ENCODE measurements around the gene SSBP3. TPM values are rescaled to one million over a fixed set of nuclear protein-coding genes. Genes with fewer than 3 reads are reported as not detected.

Gene SSBP3
- polyA plus RNA-seq, 1 of the 3 experiments (the other 2 are of a cell fraction) = 26.2 TPM

DNA sequence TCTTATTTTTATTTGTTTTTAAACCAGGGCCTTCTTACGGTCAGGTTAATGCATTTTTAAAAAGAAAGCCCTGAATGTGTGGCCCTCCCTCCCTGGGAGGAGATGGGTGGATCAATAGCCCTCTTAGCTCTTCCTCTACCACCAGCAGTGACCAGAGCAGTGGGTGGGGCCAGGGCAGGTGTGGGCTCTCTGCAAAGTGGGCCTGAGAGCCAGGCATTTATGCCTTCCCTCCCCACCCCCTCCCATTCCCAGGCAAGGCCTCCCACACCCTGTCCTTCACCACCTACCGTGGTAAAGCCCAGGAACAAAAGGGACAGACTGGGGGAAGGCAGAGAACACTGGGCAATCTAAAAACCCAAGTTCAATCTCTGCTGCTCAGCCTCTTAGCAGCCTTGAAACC is 63.9 kb downstream of the SSBP3 start (continued):
- no peak for TF ChIP-seq MXI1 (IDR thresholded peaks at IDR 0.05; ENCODE audit: low read depth, low read length)
- TF ChIP-seq RFX5 (IDR thresholded peaks at IDR 0.05; ENCODE audit: low read length) = no peak
- no peak for TF ChIP-seq RCOR1 (IDR thresholded peaks at IDR 0.05; ENCODE audit: low read length)

DNA sequence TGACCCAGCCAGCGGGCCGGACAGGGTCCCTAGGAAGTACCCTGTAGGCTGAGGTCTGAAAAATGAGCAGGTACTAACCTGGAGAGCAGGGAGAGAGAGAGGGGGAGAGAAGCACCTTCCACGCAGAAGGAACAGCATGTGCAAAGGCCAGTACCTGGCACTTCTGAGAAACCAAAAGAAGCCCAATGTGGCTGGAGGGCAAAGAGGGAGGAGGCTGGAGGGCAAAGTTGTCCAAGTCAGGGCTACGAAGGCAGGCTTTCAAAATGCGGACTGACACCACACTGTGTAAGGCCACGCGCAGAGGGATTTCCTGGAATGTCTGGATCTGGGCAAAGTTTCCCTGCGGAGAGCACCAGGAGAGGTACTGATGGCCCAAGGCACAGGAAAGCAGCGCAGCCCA is 64.4 kb downstream of the SSBP3 start:
- Histone ChIP-seq H3K79me2 (ENCODE audit: insufficient read depth) (peaks cover 5% of the 10 kb centered on the region; the same call in 1 of the 2 replicates), H3K4me1 (ENCODE audit: control insufficient read depth in 1 of 2, insufficient read depth in 2 of 2, low read depth in 1 of 2, low read length in 1 of 2) (peaks cover 0 to 39% of the 10 kb centered on the region in 2 experiments; a peak in 2 of 4 replicates), H3K36me3 (replicated peaks in 1 of 2; ENCODE audit: control insufficient read depth in 1 of 2, insufficient read depth in 2 of 2, low read length in 1 of 2) (no peaks in the 10 kb centered on the region), H3K27me3 (ENCODE audit: insufficient read depth) (no peaks in the 10 kb centered on the region), H3K9ac (no peak overlapping the region), H3K9me2 (no peaks in the 10 kb centered on the region), H3F3A (replicated peaks; ENCODE audit: insufficient read depth) (no peaks in the 10 kb centered on the region), H4K20me1 (ENCODE audit: insufficient read depth) (no peaks in the 10 kb centered on the region), H3K4me2 (no peak overlapping the region), H3K9me3 (no peaks in the 10 kb centered on the region), H2AFZ (ENCODE audit: low read depth) (no peak overlapping the region), H3K4me3 (ENCODE audit: low read depth in 2 of 2, low read length in 1 of 2) (no peak overlapping the region), H3K27ac (ENCODE audit: low read depth in 2 of 2, low read length in 1 of 2) (no peak overlapping the region)
- no peak for DNase-seq
- 89% methylated on average over 9 of the region's 9 CpGs for WGBS (ENCODE audit: low lambda C conversion rate)
- TF ChIP-seq SIN3A (IDR thresholded peaks at IDR 0.05; ENCODE audit: borderline replicate concordance, low read depth, low read length) (no peak), NFIC (IDR thresholded peaks at IDR 0.05; ENCODE audit: borderline replicate concordance) (no peak), RAD21 (IDR thresholded peaks at IDR 0.05; ENCODE audit: low read length) (no peak), YY1 (IDR thresholded peaks at IDR 0.05; ENCODE audit: low read depth) (no peak), RCOR1 (IDR thresholded peaks at IDR 0.05; ENCODE audit: low read length) (no peak), MEF2A (IDR thresholded peaks at IDR 0.05; ENCODE audit: borderline replicate concordance, low read depth) (no peak), MXI1 (IDR thresholded peaks at IDR 0.05; ENCODE audit: low read depth, low read length) (no peak), POLR2AphosphoS5 (IDR thresholded peaks at IDR 0.05; ENCODE audit: low read depth, low read length) (no peak), TCF12 (IDR thresholded peaks at IDR 0.05) (no peak)
- TF ChIP-seq, protein P1, sequence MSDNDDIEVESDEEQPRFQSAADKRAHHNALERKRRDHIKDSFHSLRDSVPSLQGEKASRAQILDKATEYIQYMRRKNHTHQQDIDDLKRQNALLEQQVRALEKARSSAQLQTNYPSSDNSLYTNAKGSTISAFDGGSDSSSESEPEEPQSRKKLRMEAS (IDR thresholded peaks at IDR 0.05; ENCODE audit: low read depth) = no peak
- TF ChIP-seq, protein P2, sequence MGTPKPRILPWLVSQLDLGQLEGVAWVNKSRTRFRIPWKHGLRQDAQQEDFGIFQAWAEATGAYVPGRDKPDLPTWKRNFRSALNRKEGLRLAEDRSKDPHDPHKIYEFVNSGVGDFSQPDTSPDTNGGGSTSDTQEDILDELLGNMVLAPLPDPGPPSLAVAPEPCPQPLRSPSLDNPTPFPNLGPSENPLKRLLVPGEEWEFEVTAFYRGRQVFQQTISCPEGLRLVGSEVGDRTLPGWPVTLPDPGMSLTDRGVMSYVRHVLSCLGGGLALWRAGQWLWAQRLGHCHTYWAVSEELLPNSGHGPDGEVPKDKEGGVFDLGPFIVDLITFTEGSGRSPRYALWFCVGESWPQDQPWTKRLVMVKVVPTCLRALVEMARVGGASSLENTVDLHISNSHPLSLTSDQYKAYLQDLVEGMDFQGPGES (IDR thresholded peaks at IDR 0.05; ENCODE audit: low read depth, low read length) = no peak
- TF ChIP-seq, protein P3, sequence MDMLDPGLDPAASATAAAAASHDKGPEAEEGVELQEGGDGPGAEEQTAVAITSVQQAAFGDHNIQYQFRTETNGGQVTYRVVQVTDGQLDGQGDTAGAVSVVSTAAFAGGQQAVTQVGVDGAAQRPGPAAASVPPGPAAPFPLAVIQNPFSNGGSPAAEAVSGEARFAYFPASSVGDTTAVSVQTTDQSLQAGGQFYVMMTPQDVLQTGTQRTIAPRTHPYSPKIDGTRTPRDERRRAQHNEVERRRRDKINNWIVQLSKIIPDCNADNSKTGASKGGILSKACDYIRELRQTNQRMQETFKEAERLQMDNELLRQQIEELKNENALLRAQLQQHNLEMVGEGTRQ (IDR thresholded peaks at IDR 0.05; ENCODE audit: borderline replicate concordance, low read depth, low read length) = no peak
- POLR2A ChIA-PET = no interaction called here
- CTCF ChIA-PET = no interaction called here

DNA sequence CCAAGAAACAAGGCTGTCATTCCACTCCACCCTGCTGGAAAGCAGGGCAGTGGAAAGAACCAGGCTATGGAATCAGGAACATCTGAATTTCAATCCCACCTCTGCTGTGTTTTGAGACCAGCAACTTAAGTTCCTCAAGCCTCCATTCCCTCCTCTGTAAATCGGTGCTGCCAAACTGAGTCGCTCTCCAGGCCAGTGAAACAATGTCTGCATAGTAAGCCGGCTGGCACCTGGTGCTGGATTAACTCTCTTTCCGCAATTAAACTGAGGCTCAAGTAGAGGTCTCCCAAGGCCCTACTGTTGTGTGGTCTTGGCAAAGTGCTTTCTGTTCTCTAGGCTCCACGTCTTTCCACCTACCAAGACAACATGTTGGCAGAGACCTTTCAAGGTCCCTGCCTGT is 65.3 kb downstream of the SSBP3 start:
- Histone ChIP-seq H4K20me1 (ENCODE audit: insufficient read depth) (no peaks in the 10 kb centered on the region), H2AFZ (ENCODE audit: low read depth) (no peak overlapping the region), H3K9ac (no peak overlapping the region), H3K79me2 (ENCODE audit: insufficient read depth) (peaks cover 11% of the 10 kb centered on the region), H3K9me2 (no peaks in the 10 kb centered on the region), H3K9me3 (no peaks in the 10 kb centered on the region), H3K4me2 (no peak overlapping the region), H3F3A (replicated peaks; ENCODE audit: insufficient read depth) (no peaks in the 10 kb centered on the region), H3K27ac (ENCODE audit: low read depth in 2 of 2, low read length in 1 of 2) (no peak overlapping the region), H3K27me3 (ENCODE audit: insufficient read depth) (no peaks in the 10 kb centered on the region), H3K4me3 (ENCODE audit: low read depth in 2 of 2, low read length in 1 of 2) (no peak overlapping the region), H3K4me1 (ENCODE audit: control insufficient read depth in 1 of 2, insufficient read depth in 2 of 2, low read depth in 1 of 2, low read length in 1 of 2) (peaks cover 6 to 48% of the 10 kb centered on the region in 2 experiments), H3K36me3 (replicated peaks in 1 of 2; ENCODE audit: control insufficient read depth in 1 of 2, insufficient read depth in 2 of 2, low read length in 1 of 2) (no peaks in the 10 kb centered on the region)
- WGBS (ENCODE audit: low lambda C conversion rate) = 84% methylated on average over 4 of the region's 5 CpGs
- ChIA-PET CTCF (no interaction called here), POLR2A (no interaction called here)
- no peak for DNase-seq
- TF ChIP-seq RCOR1 (IDR thresholded peaks at IDR 0.05; ENCODE audit: low read length) (no peak), TEAD4 (IDR thresholded peaks at IDR 0.05; ENCODE audit: borderline replicate concordance, insufficient read depth) (no peak), MXI1 (IDR thresholded peaks at IDR 0.05; ENCODE audit: low read depth, low read length) (no peak), SIN3A (IDR thresholded peaks at IDR 0.05; ENCODE audit: borderline replicate concordance, low read depth, low read length) (no peak), CHD2 (IDR thresholded peaks at IDR 0.05; ENCODE audit: low read length, partially characterized antibody) (no peak), TAF1 (IDR thresholded peaks at IDR 0.05; ENCODE audit: borderline replicate concordance, low read depth, low read length) (no peak), ELF1 (IDR thresholded peaks at IDR 0.05) (no peak)
- TF ChIP-seq, protein P3 (IDR thresholded peaks at IDR 0.05; ENCODE audit: borderline replicate concordance, low read depth, low read length) = no peak
- TF ChIP-seq, protein P4, sequence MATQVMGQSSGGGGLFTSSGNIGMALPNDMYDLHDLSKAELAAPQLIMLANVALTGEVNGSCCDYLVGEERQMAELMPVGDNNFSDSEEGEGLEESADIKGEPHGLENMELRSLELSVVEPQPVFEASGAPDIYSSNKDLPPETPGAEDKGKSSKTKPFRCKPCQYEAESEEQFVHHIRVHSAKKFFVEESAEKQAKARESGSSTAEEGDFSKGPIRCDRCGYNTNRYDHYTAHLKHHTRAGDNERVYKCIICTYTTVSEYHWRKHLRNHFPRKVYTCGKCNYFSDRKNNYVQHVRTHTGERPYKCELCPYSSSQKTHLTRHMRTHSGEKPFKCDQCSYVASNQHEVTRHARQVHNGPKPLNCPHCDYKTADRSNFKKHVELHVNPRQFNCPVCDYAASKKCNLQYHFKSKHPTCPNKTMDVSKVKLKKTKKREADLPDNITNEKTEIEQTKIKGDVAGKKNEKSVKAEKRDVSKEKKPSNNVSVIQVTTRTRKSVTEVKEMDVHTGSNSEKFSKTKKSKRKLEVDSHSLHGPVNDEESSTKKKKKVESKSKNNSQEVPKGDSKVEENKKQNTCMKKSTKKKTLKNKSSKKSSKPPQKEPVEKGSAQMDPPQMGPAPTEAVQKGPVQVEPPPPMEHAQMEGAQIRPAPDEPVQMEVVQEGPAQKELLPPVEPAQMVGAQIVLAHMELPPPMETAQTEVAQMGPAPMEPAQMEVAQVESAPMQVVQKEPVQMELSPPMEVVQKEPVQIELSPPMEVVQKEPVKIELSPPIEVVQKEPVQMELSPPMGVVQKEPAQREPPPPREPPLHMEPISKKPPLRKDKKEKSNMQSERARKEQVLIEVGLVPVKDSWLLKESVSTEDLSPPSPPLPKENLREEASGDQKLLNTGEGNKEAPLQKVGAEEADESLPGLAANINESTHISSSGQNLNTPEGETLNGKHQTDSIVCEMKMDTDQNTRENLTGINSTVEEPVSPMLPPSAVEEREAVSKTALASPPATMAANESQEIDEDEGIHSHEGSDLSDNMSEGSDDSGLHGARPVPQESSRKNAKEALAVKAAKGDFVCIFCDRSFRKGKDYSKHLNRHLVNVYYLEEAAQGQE (IDR thresholded peaks at IDR 0.05; ENCODE audit: low read depth, low read length) = no peak
